ENCODE results near the gene MNAT1. TPM values are rescaled to one million over a fixed set of nuclear protein-coding genes. Genes with fewer than 3 reads are reported as not detected.

The MNAT1 gene
- total RNA-seq, 4 donors from 2014 or later: 32.4 to 48.9 (median 44.6) TPM

GRCh38 chr14:60736494-60736893, 1.9 kb downstream of the MNAT1 start:
- no peaks in the 10 kb centered on the region for H3K9me3 ChIP-seq
- H3K4me1 ChIP-seq: peaks cover 0 to 41% (median 8%) of the 10 kb centered on the region in 4 donors
- H3K4me3 ChIP-seq: no peak overlapping the region
- H3K27ac ChIP-seq: no peak overlapping the region
- TF ChIP-seq POLR2A (IDR thresholded peaks at IDR 0.05) (no peak), EP300 (IDR thresholded peaks at IDR 0.05) (no peak)
- TF ChIP-seq, protein P1, sequence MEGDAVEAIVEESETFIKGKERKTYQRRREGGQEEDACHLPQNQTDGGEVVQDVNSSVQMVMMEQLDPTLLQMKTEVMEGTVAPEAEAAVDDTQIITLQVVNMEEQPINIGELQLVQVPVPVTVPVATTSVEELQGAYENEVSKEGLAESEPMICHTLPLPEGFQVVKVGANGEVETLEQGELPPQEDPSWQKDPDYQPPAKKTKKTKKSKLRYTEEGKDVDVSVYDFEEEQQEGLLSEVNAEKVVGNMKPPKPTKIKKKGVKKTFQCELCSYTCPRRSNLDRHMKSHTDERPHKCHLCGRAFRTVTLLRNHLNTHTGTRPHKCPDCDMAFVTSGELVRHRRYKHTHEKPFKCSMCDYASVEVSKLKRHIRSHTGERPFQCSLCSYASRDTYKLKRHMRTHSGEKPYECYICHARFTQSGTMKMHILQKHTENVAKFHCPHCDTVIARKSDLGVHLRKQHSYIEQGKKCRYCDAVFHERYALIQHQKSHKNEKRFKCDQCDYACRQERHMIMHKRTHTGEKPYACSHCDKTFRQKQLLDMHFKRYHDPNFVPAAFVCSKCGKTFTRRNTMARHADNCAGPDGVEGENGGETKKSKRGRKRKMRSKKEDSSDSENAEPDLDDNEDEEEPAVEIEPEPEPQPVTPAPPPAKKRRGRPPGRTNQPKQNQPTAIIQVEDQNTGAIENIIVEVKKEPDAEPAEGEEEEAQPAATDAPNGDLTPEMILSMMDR (IDR thresholded peaks at IDR 0.05): no peak
- no peaks in the 10 kb centered on the region for H3K36me3 ChIP-seq
- WGBS, 2 donors: 13 to 17% methylated on average over 4 of the region's 4 CpGs
- H3K27me3 ChIP-seq: no peaks in the 10 kb centered on the region
- no peak for DNase-seq (ENCODE audit: low spot score in 2 of 2)

DNA sequence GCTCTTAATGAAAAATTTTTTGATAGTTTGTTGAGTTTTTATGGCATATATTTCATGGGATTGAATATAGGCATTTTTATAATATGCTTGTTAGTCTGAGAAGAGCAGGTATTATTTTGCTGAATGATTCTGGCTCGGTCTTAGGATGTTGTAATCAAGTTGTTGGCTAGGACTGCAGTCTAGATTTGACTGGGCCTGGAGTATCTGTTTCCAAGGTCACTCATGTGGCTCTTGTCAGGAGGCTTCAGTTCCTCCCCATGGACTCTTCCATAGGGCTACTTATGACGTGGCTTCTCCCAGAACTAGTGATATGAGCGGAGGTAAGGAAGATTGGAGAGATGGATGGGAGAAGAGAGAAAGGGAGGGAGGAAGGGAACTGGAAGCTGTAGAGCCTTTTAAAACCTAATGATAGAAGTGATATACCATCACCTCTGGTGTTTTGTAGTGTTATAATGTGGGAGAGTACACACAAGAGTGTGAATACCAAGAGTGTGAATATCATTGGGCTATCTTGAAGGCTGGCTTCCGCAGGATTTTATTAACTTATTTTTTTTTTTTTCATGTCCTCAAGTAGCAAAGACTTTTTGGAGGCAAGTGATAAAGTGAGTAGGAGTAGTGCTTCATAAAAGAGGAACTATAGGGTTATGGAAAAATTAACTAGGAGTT, 4.4 kb downstream of the MNAT1 start:
- no peak for DNase-seq (ENCODE audit: low spot score in 2 of 2)
- H3K27me3 ChIP-seq: no peaks in the 10 kb centered on the region
- H3K27ac ChIP-seq: no peak overlapping the region
- WGBS, 2 donors: 83 to 84% methylated on average over 4 of the region's 4 CpGs
- TF ChIP-seq, protein P1 (IDR thresholded peaks at IDR 0.05): no peak
- TF ChIP-seq EP300 (IDR thresholded peaks at IDR 0.05): no peak
- H3K36me3 ChIP-seq: no peaks in the 10 kb centered on the region
- peaks cover 0 to 38% (median 8%) of the 10 kb centered on the region in 4 donors for H3K4me1 ChIP-seq
- no peak overlapping the region for H3K4me3 ChIP-seq
- peaks cover 0 to 13% (median 2%) of the 10 kb centered on the region in 4 donors for H3K9me3 ChIP-seq

GRCh38 chr14:60744566-60744965, 10.0 kb downstream of the MNAT1 start:
- Histone ChIP-seq H3K36me3 (no peaks in the 10 kb centered on the region), H3K27ac (no peak overlapping the region), H3K4me3 (no peak overlapping the region), H3K27me3 (no peaks in the 10 kb centered on the region), H3K9me3 (peaks cover 0 to 16% (median 2%) of the 10 kb centered on the region in 4 donors), H3K4me1 (peaks cover 0 to under 1% (median 0%) of the 10 kb centered on the region in 4 donors)
- TF ChIP-seq POLR2A (IDR thresholded peaks at IDR 0.05) (no peak), EP300 (IDR thresholded peaks at IDR 0.05) (no peak)
- TF ChIP-seq, protein P1 (IDR thresholded peaks at IDR 0.05): no peak
- DNase-seq (ENCODE audit: low spot score in 2 of 2): no peak

DNA sequence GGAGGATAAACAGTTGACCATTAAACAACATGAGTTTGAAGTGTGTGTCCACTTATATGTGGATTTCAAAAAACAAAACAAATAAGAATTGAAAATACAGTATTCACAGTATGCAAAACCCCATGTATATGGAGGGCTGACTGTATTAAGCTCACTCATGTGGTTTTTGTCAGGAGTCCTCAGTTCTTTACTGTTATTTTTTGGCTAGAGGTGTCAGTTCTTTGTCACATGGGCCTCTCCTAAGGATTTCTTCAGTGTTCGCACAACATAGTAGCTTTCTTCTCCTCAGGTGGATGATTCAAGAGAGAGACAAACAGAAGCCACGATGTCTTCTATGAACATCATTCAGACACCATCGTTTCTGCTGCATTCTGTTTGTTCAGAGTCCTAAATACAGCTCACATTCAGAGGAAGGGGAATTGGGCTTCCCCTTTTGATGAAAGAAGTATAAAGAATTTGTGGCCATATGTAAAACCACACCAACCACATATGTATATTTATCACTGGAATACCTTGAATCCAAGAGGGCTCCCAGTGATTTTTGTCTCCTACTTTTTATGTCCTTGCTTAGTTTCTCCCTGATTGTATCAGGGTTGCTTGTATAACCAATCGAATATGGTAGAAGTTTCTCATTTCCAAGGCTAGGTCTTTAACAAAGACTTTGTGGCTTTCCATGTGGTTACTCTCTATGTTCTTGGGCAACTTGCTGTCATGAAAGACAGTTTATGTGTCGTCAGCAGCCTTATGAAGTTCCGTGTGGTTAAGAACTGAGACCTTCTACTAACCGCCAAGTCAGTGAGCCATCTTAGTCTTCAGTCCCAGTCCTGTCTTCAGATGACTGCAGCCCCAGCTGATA, 18.9 kb downstream of the MNAT1 start:
- 82 to 88% methylated on average over 7 of the region's 7 CpGs for WGBS, 2 donors
- TF ChIP-seq EP300 (IDR thresholded peaks at IDR 0.05) (no peak), POLR2A (IDR thresholded peaks at IDR 0.05) (no peak)
- TF ChIP-seq, protein P1 (IDR thresholded peaks at IDR 0.05): no peak
- Histone ChIP-seq H3K36me3 (peaks cover 0 to 4% (median 0%) of the 10 kb centered on the region in 3 donors), H3K4me1 (peaks cover 0 to 20% (median 4%) of the 10 kb centered on the region in 4 donors), H3K4me3 (no peak overlapping the region), H3K9me3 (no peaks in the 10 kb centered on the region), H3K27ac (no peak overlapping the region), H3K27me3 (no peaks in the 10 kb centered on the region)
- DNase-seq (ENCODE audit: low spot score in 2 of 2): no peak

DNA sequence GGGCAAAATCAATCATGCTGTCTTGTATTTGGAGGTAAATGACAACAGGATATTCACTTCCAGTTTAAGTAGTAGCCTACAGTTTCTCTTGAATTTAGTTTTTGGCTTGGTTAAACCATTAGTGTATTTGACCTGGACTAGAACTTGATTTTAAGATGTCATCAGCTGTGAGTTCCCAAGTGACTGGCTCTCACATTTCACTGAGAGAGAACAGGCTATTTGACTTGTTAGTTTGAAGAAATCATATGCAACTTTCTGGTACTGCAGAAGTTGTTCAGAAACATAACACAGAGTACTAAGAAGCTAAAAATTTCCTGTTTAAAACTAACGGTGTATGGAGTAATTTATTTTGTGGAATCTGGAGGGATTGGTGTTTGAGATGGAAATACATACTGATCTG, 22.3 kb downstream of the MNAT1 start:
- DNase-seq (ENCODE audit: low spot score in 2 of 2): no peak
- WGBS, 2 donors: 14 to 17% methylated on average over 1 of the region's 1 CpG
- H3K4me1 ChIP-seq: peaks cover 0 to 26% (median 4%) of the 10 kb centered on the region in 4 donors
- no peak overlapping the region for H3K27ac ChIP-seq
- no peaks in the 10 kb centered on the region for H3K9me3 ChIP-seq
- TF ChIP-seq, protein P1 (IDR thresholded peaks at IDR 0.05): no peak
- TF ChIP-seq EP300 (IDR thresholded peaks at IDR 0.05) (no peak), POLR2A (IDR thresholded peaks at IDR 0.05) (no peak)
- no peak overlapping the region for H3K4me3 ChIP-seq
- H3K36me3 ChIP-seq: peaks cover 0 to 4% (median 0%) of the 10 kb centered on the region in 3 donors
- no peaks in the 10 kb centered on the region for H3K27me3 ChIP-seq

All from tibial nerve (tissue), 4 donors.